ENCODE results near the gene GPC6. TPM values are rescaled to one million over a fixed set of nuclear protein-coding genes. Genes with fewer than 3 reads are reported as not detected.

The GPC6 gene
- polyA plus RNA-seq, 2 of the 4 experiments (the other 2 are of a cell fraction), result 8.0 to 14.4 TPM

DNA sequence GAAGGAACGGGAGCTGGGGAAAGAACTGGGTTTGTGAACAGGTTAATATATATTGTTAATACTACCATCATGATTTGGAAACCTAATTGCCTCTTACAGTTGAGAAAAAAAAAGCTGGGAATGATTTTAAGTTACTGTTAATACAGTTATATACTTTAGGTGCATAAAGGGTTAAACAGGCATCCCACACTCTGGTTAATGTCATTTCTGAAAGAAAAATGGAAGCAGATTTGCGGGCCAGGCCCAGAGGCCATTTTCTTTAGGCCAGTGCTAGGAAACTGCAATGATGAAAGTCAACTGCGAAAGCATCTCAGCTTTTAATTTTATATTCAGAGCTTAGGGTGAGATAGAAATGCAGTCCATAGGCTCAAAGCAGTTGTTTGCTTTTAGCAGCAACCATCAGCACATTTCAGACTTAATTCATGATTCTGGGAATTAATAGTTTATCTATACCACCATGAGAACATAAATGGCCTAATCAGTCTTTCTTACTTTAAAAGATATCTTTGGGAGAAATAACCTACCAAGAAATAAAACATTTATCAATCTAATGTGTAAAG, 592.8 kb downstream of the GPC6 start:
- Histone ChIP-seq H3K4me2 (no peak overlapping the region), H3K4me1 (no peaks in the 10 kb centered on the region), H3K9me3 (no peaks in the 10 kb centered on the region), H3K27ac (no peak overlapping the region), H3K4me3 (no peak overlapping the region)
- DNase-seq (ENCODE audit: low read depth in 1 of 2, low spot score in 1 of 2), result no peak
- 61% methylated on average over 3 of the region's 3 CpGs for WGBS (ENCODE audit: missing lambda C conversion rate)
- ChIA-PET POLR2A (no interaction called here), CTCF (no interaction called here)
- TF ChIP-seq FOSL2 (IDR thresholded peaks at IDR 0.05) (no peak), FOSL2 (CRISPR knock-in tag; IDR thresholded peaks at IDR 0.05) (no peak), FOSB (CRISPR knock-in tag; IDR thresholded peaks at IDR 0.05) (no peak), BHLHE40 (IDR thresholded peaks at IDR 0.05; ENCODE audit: low read depth, low read length) (no peak)
- no peak for ATAC-seq
- FAIRE-seq, result no peak

DNA sequence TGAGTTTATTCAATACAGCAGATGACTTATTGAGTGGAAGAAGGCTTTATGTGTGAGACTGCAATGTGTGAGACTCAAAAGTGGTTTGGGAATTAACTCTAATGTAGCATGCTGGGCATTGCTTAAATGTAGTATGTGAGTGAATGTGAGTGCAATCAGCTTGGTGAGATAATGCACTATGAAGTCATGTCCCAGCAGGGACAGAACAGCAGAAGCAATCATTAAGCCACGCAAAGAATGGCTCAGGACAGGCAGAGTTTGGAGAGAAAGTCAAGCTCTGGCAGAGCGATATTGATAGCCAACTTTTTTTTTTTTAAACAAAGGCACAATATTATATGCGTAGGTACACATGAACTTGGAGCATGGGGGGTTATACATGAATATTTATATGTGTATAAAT, 597.7 kb downstream of the GPC6 start:
- H3K4me2 ChIP-seq, result no peak overlapping the region
- ATAC-seq (no peak), FAIRE-seq (no peak), DNase-seq (ENCODE audit: low read depth in 1 of 2, low spot score in 1 of 2) (no peak)
- POLR2A ChIA-PET, result no interaction called here
- no peaks in the 10 kb centered on the region for H3K4me1 ChIP-seq
- TF ChIP-seq HOXB5 (CRISPR knock-in tag; IDR thresholded peaks at IDR 0.05) (no peak), NPAS2 (CRISPR knock-in tag; IDR thresholded peaks at IDR 0.05; ENCODE audit: borderline replicate concordance) (no peak), MYC (IDR thresholded peaks at IDR 0.05; ENCODE audit: borderline replicate concordance, low read length) (no peak), BHLHE40 (IDR thresholded peaks at IDR 0.05; ENCODE audit: low read depth, low read length) (no peak), EP300 (IDR thresholded peaks at IDR 0.05) (no peak), MAZ (IDR thresholded peaks at IDR 0.05; ENCODE audit: borderline replicate concordance, low read depth, low read length) (no peak)
- H3K27ac ChIP-seq, result no peak overlapping the region
- H3K4me3 ChIP-seq, result no peak overlapping the region
- CTCF ChIA-PET, result no interaction called here
- no peaks in the 10 kb centered on the region for H3K9me3 ChIP-seq
- WGBS (ENCODE audit: missing lambda C conversion rate), result 47% methylated on average over 3 of the region's 3 CpGs

- no peak for FAIRE-seq
- no peaks in the 10 kb centered on the region for H3K9me3 ChIP-seq
- H3K27ac ChIP-seq, result no peak overlapping the region
- ATAC-seq, result no peak
- POLR2A ChIA-PET, result no interaction called here
- no peak overlapping the region for H3K4me3 ChIP-seq
- no peak for DNase-seq (ENCODE audit: low read depth in 1 of 2, low spot score in 1 of 2)
- CTCF ChIA-PET, result no interaction called here
- TF ChIP-seq, protein P1, sequence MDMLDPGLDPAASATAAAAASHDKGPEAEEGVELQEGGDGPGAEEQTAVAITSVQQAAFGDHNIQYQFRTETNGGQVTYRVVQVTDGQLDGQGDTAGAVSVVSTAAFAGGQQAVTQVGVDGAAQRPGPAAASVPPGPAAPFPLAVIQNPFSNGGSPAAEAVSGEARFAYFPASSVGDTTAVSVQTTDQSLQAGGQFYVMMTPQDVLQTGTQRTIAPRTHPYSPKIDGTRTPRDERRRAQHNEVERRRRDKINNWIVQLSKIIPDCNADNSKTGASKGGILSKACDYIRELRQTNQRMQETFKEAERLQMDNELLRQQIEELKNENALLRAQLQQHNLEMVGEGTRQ (IDR thresholded peaks at IDR 0.05), result no peak
- TF ChIP-seq PBX3 (IDR thresholded peaks at IDR 0.05) (no peak), RNF2 (IDR thresholded peaks at IDR 0.05; ENCODE audit: borderline replicate concordance, low read depth) (no peak), KDM5A (IDR thresholded peaks at IDR 0.05) (no peak), FOSB (CRISPR knock-in tag; IDR thresholded peaks at IDR 0.05) (no peak), HES2 (IDR thresholded peaks at IDR 0.05) (no peak), HEYL (CRISPR knock-in tag; IDR thresholded peaks at IDR 0.05) (no peak), TFCP2L1 (CRISPR knock-in tag; IDR thresholded peaks at IDR 0.05) (no peak), CHD2 (IDR thresholded peaks at IDR 0.05; ENCODE audit: low read length, partially characterized antibody) (no peak), EHMT2 (IDR thresholded peaks at IDR 0.05; ENCODE audit: low read depth) (no peak), MYC (IDR thresholded peaks at IDR 0.05; ENCODE audit: borderline replicate concordance, low read length) (no peak), MAZ (IDR thresholded peaks at IDR 0.05; ENCODE audit: borderline replicate concordance, low read depth, low read length) (no peak), EHF (CRISPR knock-in tag; IDR thresholded peaks at IDR 0.05) (no peak), ZC3H11A (IDR thresholded peaks at IDR 0.05) (no peak), SREBF2 (IDR thresholded peaks at IDR 0.05) (no peak), GATA3 (IDR thresholded peaks at IDR 0.05; ENCODE audit: borderline replicate concordance) (no peak)
- TF ChIP-seq, protein P2, sequence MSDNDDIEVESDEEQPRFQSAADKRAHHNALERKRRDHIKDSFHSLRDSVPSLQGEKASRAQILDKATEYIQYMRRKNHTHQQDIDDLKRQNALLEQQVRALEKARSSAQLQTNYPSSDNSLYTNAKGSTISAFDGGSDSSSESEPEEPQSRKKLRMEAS (IDR thresholded peaks at IDR 0.05), result no peak
- no peaks in the 10 kb centered on the region for H3K4me1 ChIP-seq
- H3K4me2 ChIP-seq, result no peak overlapping the region
- WGBS (ENCODE audit: missing lambda C conversion rate), result 15% methylated on average over 3 of the region's 3 CpGs
Observed at GRCh38 chr13:93834051-93834450, 607.4 kb downstream of the GPC6 start.

All from A549 (cell line).